SK-N-SH (cell line): ENCODE measurements around the gene DSCAM.

Experiments
- ELF1 ChIP-seq: IDR thresholded peaks from 2 replicates; pipeline ENCODE4 v1.4.0; 2012
- MXI1 ChIP-seq: IDR thresholded peaks from 2 replicates; pipeline ENCODE4 v1.6.1; 2012; ENCODE audit warnings: mild to moderate bottlenecking, low read depth, low read length, improper control_type of control experiment
- POLR2AphosphoS5 ChIP-seq: IDR thresholded peaks from 2 replicates; pipeline ENCODE4 v1.6.1; 2012; ENCODE audit warnings: low read depth, low read length
- SIN3A ChIP-seq: IDR thresholded peaks from 2 replicates; pipeline ENCODE4 v1.6.1; 2012; ENCODE audit warnings: low read depth, mild to moderate bottlenecking, low read length, moderate library complexity, borderline replicate concordance
- SMC3 ChIP-seq: IDR thresholded peaks from 2 replicates; pipeline ENCODE4 v1.6.1; 2012; ENCODE audit warnings: low read depth, low read length, improper control_type of control experiment
- TAF1 ChIP-seq: IDR thresholded peaks from 2 replicates; pipeline ENCODE4 v1.6.1; 2012; ENCODE audit warnings: low read depth, mild to moderate bottlenecking, low read length, moderate library complexity, borderline replicate concordance
- ZBTB33 ChIP-seq: IDR thresholded peaks from 2 replicates; pipeline ENCODE4 v1.4.0; 2012; ENCODE audit warnings: low read depth, borderline replicate concordance
- TF ChIP-seq, protein P1 (sequence below): fragments of 200-600 bp; sonication (generic); IDR thresholded peaks from 2 replicates; pipeline ENCODE4 v1.6.1; 2017; ENCODE audit warnings: antibody characterized with exemption, mild to moderate bottlenecking, moderate library complexity
- TF ChIP-seq, protein P2 (sequence below): IDR thresholded peaks from 2 replicates; pipeline ENCODE4 v1.6.1; 2012; ENCODE audit warnings: mild to moderate bottlenecking, low read depth, low read length, moderate library complexity

- TF ChIP-seq, protein P1, sequence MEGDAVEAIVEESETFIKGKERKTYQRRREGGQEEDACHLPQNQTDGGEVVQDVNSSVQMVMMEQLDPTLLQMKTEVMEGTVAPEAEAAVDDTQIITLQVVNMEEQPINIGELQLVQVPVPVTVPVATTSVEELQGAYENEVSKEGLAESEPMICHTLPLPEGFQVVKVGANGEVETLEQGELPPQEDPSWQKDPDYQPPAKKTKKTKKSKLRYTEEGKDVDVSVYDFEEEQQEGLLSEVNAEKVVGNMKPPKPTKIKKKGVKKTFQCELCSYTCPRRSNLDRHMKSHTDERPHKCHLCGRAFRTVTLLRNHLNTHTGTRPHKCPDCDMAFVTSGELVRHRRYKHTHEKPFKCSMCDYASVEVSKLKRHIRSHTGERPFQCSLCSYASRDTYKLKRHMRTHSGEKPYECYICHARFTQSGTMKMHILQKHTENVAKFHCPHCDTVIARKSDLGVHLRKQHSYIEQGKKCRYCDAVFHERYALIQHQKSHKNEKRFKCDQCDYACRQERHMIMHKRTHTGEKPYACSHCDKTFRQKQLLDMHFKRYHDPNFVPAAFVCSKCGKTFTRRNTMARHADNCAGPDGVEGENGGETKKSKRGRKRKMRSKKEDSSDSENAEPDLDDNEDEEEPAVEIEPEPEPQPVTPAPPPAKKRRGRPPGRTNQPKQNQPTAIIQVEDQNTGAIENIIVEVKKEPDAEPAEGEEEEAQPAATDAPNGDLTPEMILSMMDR = no peak
- TF ChIP-seq TAF1 (no peak), ELF1 (no peak), ZBTB33 (no peak), SIN3A (no peak), MXI1 (no peak), POLR2AphosphoS5 (no peak), SMC3 (no peak)
- TF ChIP-seq, protein P2, sequence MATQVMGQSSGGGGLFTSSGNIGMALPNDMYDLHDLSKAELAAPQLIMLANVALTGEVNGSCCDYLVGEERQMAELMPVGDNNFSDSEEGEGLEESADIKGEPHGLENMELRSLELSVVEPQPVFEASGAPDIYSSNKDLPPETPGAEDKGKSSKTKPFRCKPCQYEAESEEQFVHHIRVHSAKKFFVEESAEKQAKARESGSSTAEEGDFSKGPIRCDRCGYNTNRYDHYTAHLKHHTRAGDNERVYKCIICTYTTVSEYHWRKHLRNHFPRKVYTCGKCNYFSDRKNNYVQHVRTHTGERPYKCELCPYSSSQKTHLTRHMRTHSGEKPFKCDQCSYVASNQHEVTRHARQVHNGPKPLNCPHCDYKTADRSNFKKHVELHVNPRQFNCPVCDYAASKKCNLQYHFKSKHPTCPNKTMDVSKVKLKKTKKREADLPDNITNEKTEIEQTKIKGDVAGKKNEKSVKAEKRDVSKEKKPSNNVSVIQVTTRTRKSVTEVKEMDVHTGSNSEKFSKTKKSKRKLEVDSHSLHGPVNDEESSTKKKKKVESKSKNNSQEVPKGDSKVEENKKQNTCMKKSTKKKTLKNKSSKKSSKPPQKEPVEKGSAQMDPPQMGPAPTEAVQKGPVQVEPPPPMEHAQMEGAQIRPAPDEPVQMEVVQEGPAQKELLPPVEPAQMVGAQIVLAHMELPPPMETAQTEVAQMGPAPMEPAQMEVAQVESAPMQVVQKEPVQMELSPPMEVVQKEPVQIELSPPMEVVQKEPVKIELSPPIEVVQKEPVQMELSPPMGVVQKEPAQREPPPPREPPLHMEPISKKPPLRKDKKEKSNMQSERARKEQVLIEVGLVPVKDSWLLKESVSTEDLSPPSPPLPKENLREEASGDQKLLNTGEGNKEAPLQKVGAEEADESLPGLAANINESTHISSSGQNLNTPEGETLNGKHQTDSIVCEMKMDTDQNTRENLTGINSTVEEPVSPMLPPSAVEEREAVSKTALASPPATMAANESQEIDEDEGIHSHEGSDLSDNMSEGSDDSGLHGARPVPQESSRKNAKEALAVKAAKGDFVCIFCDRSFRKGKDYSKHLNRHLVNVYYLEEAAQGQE = no peak
Observed at GRCh38 chr21:40386981-40387747, 459.8 kb downstream of the DSCAM start.
